Panc1 (cell line): Measurements from ENCODE around the gene ELK1. TPM values are rescaled to one million over a fixed set of nuclear protein-coding genes. Genes with fewer than 3 reads are reported as not detected.

Experiments
- ATAC-seq: fragments of 200-7000 bp; cut with Tn5 transposase; 2 replicates; pipeline ENCODE4 v1.9.1; 2020; ENCODE audit warnings: mild to moderate bottlenecking, moderate library complexity
- BruUV-seq: library from RNA; stranded (reverse); fragments of 400-500 nt; replicated peaks from 2 replicates; lab custom pipeline; 2021; lab: Mats Ljungman, UMichigan
- CTCF ChIA-PET: fragments of 300-600 bp; sonication (Branson Sonifier 250); formaldehyde crosslinking; loops from one replicate; lab custom pipeline; 2022; ENCODE audit warnings: antibody characterized with exemption; lab: Charles Lee
- POLR2A ChIA-PET: fragments of 300-600 bp; sonication (Branson Sonifier 250); formaldehyde crosslinking; loops from one replicate; lab custom pipeline; 2022; ENCODE audit warnings: antibody characterized with exemption; lab: Charles Lee
- DNase-seq: peaks from one replicate; pipeline ENCODE4 v3.0.0-alpha.2; 2010; ENCODE audit warnings: low read depth, low spot score
- H3K27ac ChIP-seq: 2 replicates; pipeline ENCODE4 v1.5.1; 2011; ENCODE audit warnings: mild to moderate bottlenecking, low read length, inconsistent platforms
- H3K27me3 ChIP-seq: fragments of 200-500 bp; sonication (Bioruptor generic); 2 replicates; pipeline ENCODE4 v1.6.0; 2014; ENCODE audit warnings: low read length, inconsistent platforms; ENCODE audit not compliant: control insufficient read depth, insufficient read depth
- H3K36me3 ChIP-seq: fragments of 200-500 bp; sonication (Bioruptor generic); 2 replicates; pipeline ENCODE4 v1.5.1; 2014; ENCODE audit warnings: inconsistent platforms, mild to moderate bottlenecking, low read length, moderate library complexity; ENCODE audit not compliant: control insufficient read depth, insufficient read depth
- H3K4me1 ChIP-seq: 2 replicates; pipeline ENCODE4 v1.5.1; 2011; ENCODE audit warnings: inconsistent platforms, mild to moderate bottlenecking, low read length, moderate library complexity; ENCODE audit not compliant: control insufficient read depth, insufficient read depth
- H3K4me3 ChIP-seq, 2 experiments: 2 replicates each; pipeline ENCODE4 v1.5.1; 2011 to 2012; ENCODE audit warnings: low read depth in 2 of 2, low read length in 2 of 2, mild to moderate bottlenecking in 2 of 2, inconsistent platforms in 1 of 2, moderate library complexity in 1 of 2
- H3K9me3 ChIP-seq: fragments of 200-500 bp; sonication (Bioruptor generic); 2 replicates; pipeline ENCODE4 v1.5.1; 2014; ENCODE audit warnings: low read depth, mild to moderate bottlenecking, inconsistent platforms, low read length, moderate library complexity; ENCODE audit not compliant: control insufficient read depth, insufficient read depth
- POLR2AphosphoS5 ChIP-seq: IDR thresholded peaks from 2 replicates; pipeline ENCODE4 v1.6.1; 2012; ENCODE audit warnings: mild to moderate bottlenecking, low read depth, low read length, moderate library complexity
- SIN3A ChIP-seq: IDR thresholded peaks from 2 replicates; pipeline ENCODE4 v1.6.1; 2012; ENCODE audit warnings: low read depth, mild to moderate bottlenecking, low read length, moderate library complexity, borderline replicate concordance; ENCODE audit not compliant: insufficient read depth
- TCF7L2 ChIP-seq: IDR thresholded peaks from 2 replicates; pipeline ENCODE4 v1.6.1; 2011; ENCODE audit warnings: mild to moderate bottlenecking, low read depth, low read length, inconsistent platforms
- in situ Hi-C: cut with HindIII; loops from 2 replicates; pipeline ENCODE4 v1.10.0; 2016; ENCODE audit warnings: low sequenced_read_pairs, low pct_unique_long_range_greater_than_20kb
- intact Hi-C: fragments of 100-400 bp; cut with micrococcal nuclease; formaldehyde crosslinking; loops from one replicate; pipeline ENCODE4 v1.10.0; 2022; ENCODE audit not compliant: unreplicated experiment
- total RNA-seq: library from RNA; stranded (reverse); gene quantifications from one replicate; pipeline ENCODE4 v1.2.1, GENCODE V29; 2021; ENCODE audit not compliant: unreplicated experiment
- TF ChIP-seq, protein P1 (sequence below): fragments of 450-650 bp; IDR thresholded peaks from 2 replicates; pipeline ENCODE4 v1.5.1; 2017; ENCODE audit warnings: mild to moderate bottlenecking
- TF ChIP-seq, protein P2 (sequence below), 2 experiments: IDR thresholded peaks; 2 replicates each; pipeline ENCODE4 v1.6.1; 2011 to 2012; ENCODE audit warnings: low read depth in 2 of 2, control low read depth in 1 of 2, low read length in 1 of 2, mild to moderate bottlenecking in 1 of 2, moderate library complexity in 1 of 2; ENCODE audit not compliant: insufficient read depth in 1 of 2

The ELK1 gene
- total RNA-seq, 1 experiment from 2014 or later, result 64.6 TPM

DNA sequence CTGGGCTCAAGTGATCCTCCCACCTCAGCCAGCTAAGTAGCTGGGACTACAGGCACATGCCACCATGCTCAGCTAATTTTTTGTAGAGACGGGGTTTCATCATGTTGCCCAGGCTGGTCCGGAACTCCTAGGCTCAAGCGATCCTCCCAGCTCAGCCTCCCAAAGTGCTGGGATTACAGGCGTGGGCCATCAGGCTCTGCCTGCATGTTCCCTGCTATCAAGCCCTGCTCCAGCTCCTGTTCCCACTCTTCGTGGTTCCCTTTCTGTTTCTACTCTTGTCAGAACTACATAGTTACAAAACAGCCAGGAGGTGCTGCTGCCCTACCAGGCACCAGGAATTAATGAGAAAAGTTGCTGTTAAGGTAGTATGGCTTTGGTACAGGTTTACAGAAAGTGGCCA lies 59.4 kb downstream of the ELK1 start:
- no peak for ATAC-seq
- intact Hi-C loops (no loop called here), in situ Hi-C loops (no loop called here)
- H3K9me3 ChIP-seq, result no peaks in the 10 kb centered on the region
- no peak for TF ChIP-seq SIN3A
- no peak overlapping the region for H3K27ac ChIP-seq
- H3K4me3 ChIP-seq, result no peak overlapping the region
- no peaks in the 10 kb centered on the region for H3K27me3 ChIP-seq
- DNase-seq, result no peak
- BruUV-seq, result no TSS peak
- ChIA-PET CTCF (interaction anchor here (0.6 kb wide), 1 partner anchor 153 kb away, joined by 3 read pairs; no protein-coding TSS in a partner anchor), POLR2A (no interaction called here)
- no peaks in the 10 kb centered on the region for H3K4me1 ChIP-seq
- no peaks in the 10 kb centered on the region for H3K36me3 ChIP-seq

DNA sequence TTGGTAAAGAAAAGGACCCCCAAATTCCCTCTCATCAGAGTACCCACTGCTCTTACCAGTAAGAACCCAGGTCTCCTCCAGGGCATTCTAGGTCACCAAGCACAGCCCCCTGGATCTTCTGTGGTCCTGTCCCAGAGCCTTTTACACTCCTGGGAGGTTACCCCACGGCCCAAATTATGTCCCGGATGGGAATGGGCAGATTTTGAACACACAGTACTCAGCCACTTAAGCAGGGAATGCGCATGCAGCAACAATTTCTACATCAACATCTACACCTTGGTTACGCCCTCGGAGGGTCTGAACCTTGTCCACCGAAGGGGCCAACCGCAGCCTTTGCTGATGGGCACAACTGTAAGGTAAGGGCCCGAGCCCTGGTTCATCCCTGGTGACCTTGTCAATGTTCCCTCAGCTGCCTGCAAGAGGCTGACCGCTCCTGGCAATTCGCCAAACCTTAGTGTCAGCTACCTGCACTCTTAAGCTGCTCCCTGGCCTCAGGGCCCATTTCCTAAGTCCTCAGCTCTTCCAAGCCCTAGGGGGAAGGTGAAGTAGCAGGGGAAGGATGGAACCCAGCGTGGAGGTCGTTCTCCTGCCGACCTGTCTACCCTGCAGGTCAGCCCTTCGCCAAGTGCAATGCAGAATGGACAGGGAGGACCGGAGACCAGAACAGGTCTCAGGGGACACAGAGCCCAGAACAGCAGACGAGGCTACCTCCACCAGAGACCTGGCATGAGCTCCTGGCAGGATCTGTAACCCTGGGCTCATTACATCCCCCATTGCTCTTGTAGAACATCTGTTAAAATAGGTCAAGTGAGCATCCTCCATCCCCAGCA lies 62.2 kb downstream of the ELK1 start:
- DNase-seq (no peak), ATAC-seq (no peak)
- intact Hi-C loops, result no loop called here
- Histone ChIP-seq H3K4me1 (no peaks in the 10 kb centered on the region), H3K27ac (no peak overlapping the region), H3K4me3 (no peak overlapping the region), H3K36me3 (no peaks in the 10 kb centered on the region), H3K27me3 (no peaks in the 10 kb centered on the region), H3K9me3 (no peaks in the 10 kb centered on the region)
- in situ Hi-C loops, result no loop called here
- POLR2A ChIA-PET, result no interaction called here
- no TSS peak for BruUV-seq
- TF ChIP-seq SIN3A, result no peak
- TF ChIP-seq, protein P1, sequence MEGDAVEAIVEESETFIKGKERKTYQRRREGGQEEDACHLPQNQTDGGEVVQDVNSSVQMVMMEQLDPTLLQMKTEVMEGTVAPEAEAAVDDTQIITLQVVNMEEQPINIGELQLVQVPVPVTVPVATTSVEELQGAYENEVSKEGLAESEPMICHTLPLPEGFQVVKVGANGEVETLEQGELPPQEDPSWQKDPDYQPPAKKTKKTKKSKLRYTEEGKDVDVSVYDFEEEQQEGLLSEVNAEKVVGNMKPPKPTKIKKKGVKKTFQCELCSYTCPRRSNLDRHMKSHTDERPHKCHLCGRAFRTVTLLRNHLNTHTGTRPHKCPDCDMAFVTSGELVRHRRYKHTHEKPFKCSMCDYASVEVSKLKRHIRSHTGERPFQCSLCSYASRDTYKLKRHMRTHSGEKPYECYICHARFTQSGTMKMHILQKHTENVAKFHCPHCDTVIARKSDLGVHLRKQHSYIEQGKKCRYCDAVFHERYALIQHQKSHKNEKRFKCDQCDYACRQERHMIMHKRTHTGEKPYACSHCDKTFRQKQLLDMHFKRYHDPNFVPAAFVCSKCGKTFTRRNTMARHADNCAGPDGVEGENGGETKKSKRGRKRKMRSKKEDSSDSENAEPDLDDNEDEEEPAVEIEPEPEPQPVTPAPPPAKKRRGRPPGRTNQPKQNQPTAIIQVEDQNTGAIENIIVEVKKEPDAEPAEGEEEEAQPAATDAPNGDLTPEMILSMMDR, result no peak
- TF ChIP-seq TCF7L2, result no peak
- no peak for TF ChIP-seq POLR2AphosphoS5
- TF ChIP-seq, protein P2, sequence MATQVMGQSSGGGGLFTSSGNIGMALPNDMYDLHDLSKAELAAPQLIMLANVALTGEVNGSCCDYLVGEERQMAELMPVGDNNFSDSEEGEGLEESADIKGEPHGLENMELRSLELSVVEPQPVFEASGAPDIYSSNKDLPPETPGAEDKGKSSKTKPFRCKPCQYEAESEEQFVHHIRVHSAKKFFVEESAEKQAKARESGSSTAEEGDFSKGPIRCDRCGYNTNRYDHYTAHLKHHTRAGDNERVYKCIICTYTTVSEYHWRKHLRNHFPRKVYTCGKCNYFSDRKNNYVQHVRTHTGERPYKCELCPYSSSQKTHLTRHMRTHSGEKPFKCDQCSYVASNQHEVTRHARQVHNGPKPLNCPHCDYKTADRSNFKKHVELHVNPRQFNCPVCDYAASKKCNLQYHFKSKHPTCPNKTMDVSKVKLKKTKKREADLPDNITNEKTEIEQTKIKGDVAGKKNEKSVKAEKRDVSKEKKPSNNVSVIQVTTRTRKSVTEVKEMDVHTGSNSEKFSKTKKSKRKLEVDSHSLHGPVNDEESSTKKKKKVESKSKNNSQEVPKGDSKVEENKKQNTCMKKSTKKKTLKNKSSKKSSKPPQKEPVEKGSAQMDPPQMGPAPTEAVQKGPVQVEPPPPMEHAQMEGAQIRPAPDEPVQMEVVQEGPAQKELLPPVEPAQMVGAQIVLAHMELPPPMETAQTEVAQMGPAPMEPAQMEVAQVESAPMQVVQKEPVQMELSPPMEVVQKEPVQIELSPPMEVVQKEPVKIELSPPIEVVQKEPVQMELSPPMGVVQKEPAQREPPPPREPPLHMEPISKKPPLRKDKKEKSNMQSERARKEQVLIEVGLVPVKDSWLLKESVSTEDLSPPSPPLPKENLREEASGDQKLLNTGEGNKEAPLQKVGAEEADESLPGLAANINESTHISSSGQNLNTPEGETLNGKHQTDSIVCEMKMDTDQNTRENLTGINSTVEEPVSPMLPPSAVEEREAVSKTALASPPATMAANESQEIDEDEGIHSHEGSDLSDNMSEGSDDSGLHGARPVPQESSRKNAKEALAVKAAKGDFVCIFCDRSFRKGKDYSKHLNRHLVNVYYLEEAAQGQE (IDR thresholded peaks at IDR 0.05; ENCODE audit: insufficient read depth in 1 of 2, low read depth in 2 of 2, low read length in 1 of 2), result no peak
- CTCF ChIA-PET, result no interaction called here
